GM18520 (cell line): Measurements from ENCODE around the gene HS6ST3.
"Not testable (repeated sequence)": the region's sequence is repeated elsewhere in the genome, so short reads cannot be mapped to it uniquely, and the experiment has no call there.

ENCODE experiments used
- ATAC-seq: cut with Tn5 transposase; IDR thresholded peaks from one replicate; pipeline ENCODE4 v1.9.1; 2021; ENCODE audit not compliant: unreplicated experiment

The HS6ST3 gene

GRCh38 chr13:96710166-96710862, 620.4 kb downstream of the HS6ST3 start:
- no peak for ATAC-seq

DNA sequence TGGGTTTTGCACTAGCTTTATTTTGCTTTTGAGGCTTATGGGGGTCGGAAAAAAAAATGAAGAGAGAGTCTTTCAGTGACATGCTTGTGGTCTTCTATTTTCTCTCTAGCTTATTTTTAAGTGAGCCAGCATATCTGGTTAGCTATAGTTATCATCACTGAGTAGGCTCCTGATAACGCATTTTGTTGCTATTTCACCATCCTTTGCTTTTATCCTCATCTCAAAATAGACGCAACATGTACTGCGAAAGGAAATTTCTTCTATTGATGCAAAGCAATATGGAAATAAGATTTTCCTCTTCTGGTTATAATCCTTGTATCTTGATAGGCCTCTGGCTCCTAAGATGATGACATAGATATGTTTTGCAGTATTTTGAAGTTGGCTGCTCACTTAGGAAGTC, 630.5 kb downstream of the HS6ST3 start:
- no peak for ATAC-seq

DNA sequence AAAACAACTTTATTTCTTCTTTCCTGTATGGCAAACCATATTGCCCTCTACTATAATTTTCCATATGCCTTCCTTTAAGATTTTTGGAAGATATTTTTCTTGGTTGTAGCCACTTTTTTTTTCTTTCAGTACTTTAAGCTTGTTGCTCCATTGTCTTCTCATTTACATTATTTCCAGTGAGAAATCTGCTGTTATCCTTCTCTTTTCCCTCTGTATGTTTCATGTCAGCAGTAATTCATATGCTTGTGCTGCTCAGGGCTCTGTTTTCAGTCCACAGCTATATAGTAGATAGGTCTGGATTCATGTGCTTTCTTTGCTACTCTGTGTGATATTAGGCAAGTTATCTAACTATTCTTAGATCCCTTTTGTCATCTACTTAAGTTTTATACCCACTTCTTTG, 636.7 kb downstream of the HS6ST3 start:
- ATAC-seq = no peak

DNA sequence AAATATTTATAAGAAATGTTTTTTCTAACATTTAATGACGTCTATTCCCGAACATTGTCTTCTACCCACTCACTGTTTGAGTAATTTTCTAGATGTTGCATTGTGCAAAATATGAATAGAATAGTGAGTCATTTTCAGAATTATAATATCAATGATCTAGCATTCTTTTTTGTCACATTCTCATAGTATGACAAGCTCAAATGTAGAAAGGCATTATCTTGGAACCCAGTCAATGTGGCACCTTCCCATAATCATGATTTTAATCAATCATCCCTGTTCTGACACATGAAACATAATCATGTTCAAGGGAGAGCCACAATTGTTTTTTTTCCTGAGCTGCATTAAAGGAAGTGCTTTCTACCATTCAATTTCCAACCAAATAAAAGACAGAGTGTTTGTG, 638.6 kb downstream of the HS6ST3 start:
- no peak for ATAC-seq

DNA sequence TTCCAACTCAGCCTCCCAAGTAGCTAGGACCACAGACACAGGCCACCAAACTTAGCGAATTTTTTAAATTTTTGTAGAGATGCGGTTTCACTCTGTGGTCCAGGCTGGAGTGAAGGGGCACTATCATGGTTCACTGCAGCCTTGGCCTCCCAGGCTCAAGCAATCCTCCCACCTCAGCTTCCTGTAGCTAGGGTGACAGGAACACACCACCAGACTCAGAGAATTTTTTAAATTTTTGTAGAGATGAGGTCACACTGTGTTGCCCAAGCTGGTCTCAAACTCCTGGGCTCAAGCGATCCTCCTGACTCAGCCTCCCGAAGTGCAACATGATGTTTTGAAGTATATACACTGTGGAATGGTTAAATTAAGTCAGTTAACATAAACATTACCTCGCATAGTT, 640.8 kb downstream of the HS6ST3 start:
- ATAC-seq = no peak

- no peak for ATAC-seq
Measured at GRCh38 chr13:96734499-96734898, 644.6 kb downstream of the HS6ST3 start.

DNA sequence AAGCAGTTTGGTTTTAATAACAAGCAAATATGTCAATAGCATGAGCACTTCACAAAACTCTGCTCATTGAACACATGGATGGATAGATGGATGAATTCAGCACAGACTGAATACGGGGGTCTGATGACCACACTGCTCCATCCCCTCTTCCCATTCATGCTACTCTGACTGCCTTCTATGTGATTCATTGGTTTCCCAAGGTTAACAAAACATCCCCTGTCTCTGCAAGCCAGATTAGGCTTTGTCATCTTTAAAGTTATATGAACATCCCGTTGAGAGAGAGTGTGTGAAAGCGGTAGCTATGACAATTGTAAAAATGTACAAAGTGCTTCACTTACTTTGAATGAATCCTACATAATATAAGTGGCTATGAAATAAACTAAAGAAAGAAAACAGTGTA, 651.9 kb downstream of the HS6ST3 start:
- ATAC-seq = no peak

- no peak for ATAC-seq
Measured at GRCh38 chr13:96743296-96744089, 653.6 kb downstream of the HS6ST3 start.

GRCh38 chr13:96744367-96745331, 654.7 kb downstream of the HS6ST3 start:
- no peak for ATAC-seq

GRCh38 chr13:96746886-96747285, 657.0 kb downstream of the HS6ST3 start:
- ATAC-seq = no peak

DNA sequence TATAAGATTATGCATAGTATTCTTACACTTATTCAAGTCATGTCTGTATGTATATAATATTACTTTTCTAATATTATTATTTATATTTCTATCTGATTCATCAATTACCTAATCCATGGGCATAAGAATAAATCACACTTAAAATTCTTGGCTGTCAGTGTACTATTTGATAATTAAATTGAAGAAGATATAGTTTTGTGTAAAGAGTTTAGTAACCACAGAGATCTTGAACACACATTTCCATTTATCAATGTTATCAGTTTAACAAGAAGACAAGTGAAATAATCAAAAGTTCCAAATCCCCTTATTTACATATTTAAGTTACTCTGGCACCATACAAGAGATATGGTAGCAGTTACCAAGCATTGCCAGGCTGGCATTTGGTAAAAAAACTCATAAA, 659.9 kb downstream of the HS6ST3 start:
- no peak for ATAC-seq

DNA sequence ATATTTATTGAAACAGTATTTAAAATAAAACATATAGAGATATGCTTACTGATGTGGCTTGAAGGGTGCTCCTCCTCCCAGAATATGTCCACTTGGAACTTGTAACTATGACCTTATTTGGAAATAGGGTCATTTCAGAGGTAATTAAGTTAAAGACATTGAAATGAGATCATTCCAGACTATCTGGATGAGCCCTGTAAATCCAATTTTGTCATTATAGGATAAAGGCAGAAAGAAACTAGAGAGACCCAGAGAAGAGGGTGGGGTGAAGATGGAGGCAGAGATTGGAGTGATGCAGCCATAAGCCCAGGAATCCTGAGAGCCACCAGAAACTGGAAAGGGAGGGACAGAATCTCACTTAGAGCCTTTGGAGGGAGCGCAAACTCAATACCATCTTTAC, 661.2 kb downstream of the HS6ST3 start:
- ATAC-seq = no peak

- no peak for ATAC-seq
Measured at GRCh38 chr13:96762876-96763275, 673.0 kb downstream of the HS6ST3 start.

- ATAC-seq = no peak
Measured at GRCh38 chr13:96766306-96766705, 676.4 kb downstream of the HS6ST3 start.

GRCh38 chr13:96768524-96768923, 678.6 kb downstream of the HS6ST3 start:
- ATAC-seq = no peak

GRCh38 chr13:96769874-96770273, 680.0 kb downstream of the HS6ST3 start:
- ATAC-seq = no peak

GRCh38 chr13:96771486-96772367, 681.8 kb downstream of the HS6ST3 start:
- ATAC-seq = peak; percentile 53

GRCh38 chr13:96772426-96772825, 682.5 kb downstream of the HS6ST3 start:
- no peak for ATAC-seq

GRCh38 chr13:96778302-96778701, 688.4 kb downstream of the HS6ST3 start:
- not testable (repeated sequence) for ATAC-seq

- no peak for ATAC-seq
Measured at GRCh38 chr13:96779691-96780090, 689.8 kb downstream of the HS6ST3 start.
